Spleen (tissue), 11 donors: ENCODE results near the gene KIF18B. TPM values are rescaled to one million over a fixed set of nuclear protein-coding genes. Genes with fewer than 3 reads are reported as not detected.

Experiments
- DNase-seq: peaks from one replicate; pipeline ENCODE4 v3.0.0-alpha.2; 2020
- H3K27ac ChIP-seq, 8 donors: fragments of 200-600 bp; sonication (generic) in 7 of 8; 1 replicate in 4 of 8; 2 replicates in 4 of 8; pipeline versions ENCODE4 v1.5.0 to v1.8.0; 2016 to 2021; ENCODE audit warnings: inconsistent platforms in 4 of 8, mild to moderate bottlenecking in 4 of 8, moderate library complexity in 1 of 8
- H3K27me3 ChIP-seq, 7 donors: fragments of 200-600 bp; sonication (generic) in 6 of 7; replicated peaks in 1 of 7; 1 replicate in 4 of 7; 2 replicates in 3 of 7; pipeline versions ENCODE4 v1.5.0 to v1.8.0; 2016 to 2021; ENCODE audit warnings: inconsistent platforms in 3 of 7, mild to moderate bottlenecking in 1 of 7
- H3K36me3 ChIP-seq, 6 donors: fragments of 200-600 bp; sonication (generic) in 5 of 6; 1 replicate in 4 of 6; 2 replicates in 2 of 6; pipeline versions ENCODE4 v1.5.0 to v1.8.0; 2016 to 2021; ENCODE audit warnings: inconsistent platforms in 2 of 6
- H3K4me1 ChIP-seq, 6 donors: fragments of 200-600 bp; sonication (generic) in 5 of 6; 1 replicate in 3 of 6; 2 replicates in 3 of 6; pipeline versions ENCODE4 v1.5.0 to v1.8.0; 2016 to 2021; ENCODE audit warnings: inconsistent platforms in 3 of 6
- H3K4me3 ChIP-seq, 8 donors: fragments of 200-600 bp; sonication (generic) in 7 of 8; 1 replicate in 4 of 8; 2 replicates in 4 of 8; pipeline versions ENCODE4 v1.5.0 to v1.8.0; 2016 to 2021; ENCODE audit warnings: inconsistent platforms in 4 of 8, mild to moderate bottlenecking in 4 of 8, moderate library complexity in 2 of 8
- H3K9me3 ChIP-seq, 8 donors: fragments of 200-600 bp; sonication (generic) in 7 of 8; 1 replicate in 4 of 8; 2 replicates in 4 of 8; pipeline versions ENCODE4 v1.5.0 to v1.8.0; 2016 to 2021; ENCODE audit warnings: inconsistent platforms in 4 of 8
- CTCF ChIP-seq, 11 experiments: fragments of 200-600 bp in 7 of 11; fragments of 450-650 bp in 4 of 11; sonication (generic) in 4 of 11; IDR thresholded peaks in 8 of 11; conservative IDR thresholded peaks in 3 of 11; 1 replicate in 7 of 11; 2 replicates in 4 of 11; pipeline versions ENCODE4 v1.4.0 to v1.8.0; 2016 to 2021; ENCODE audit warnings: antibody characterized with exemption in 11 of 11, inconsistent platforms in 4 of 11, mild to moderate bottlenecking in 1 of 11
- POLR2A ChIP-seq, 3 donors: fragments of 450-650 bp; IDR thresholded peaks; one replicate each; pipeline ENCODE4 v1.5.1; 2017; ENCODE audit warnings: antibody characterized with exemption in 3 of 3, mild to moderate bottlenecking in 1 of 3
- POLR2AphosphoS5 ChIP-seq, 3 donors: sonication (generic); formaldehyde crosslinking; IDR thresholded peaks; one replicate each; pipeline ENCODE4 v1.5.1; 2017; ENCODE audit warnings: antibody characterized with exemption in 3 of 3
- WGBS, 5 donors: extraction: QIAGEN DNeasy Blood & Tissue Kit in 3 of 5; methylation state at CpG; one replicate each; pipeline versions ENCODE4 v1.1.5 to v1.1.7; 2013 to 2018; 5-methylcytosine and 5-hydroxymethylcytosine counted together
- intact Hi-C: fragments of 100-400 bp; cut with DNase I; formaldehyde crosslinking; loops from one replicate; pipeline ENCODE4 v1.15.0; 2023; ENCODE audit warnings: low total_unique reads
- microRNA-seq, 3 donors: library from miRNA; unstranded; fragments of <30 nt; microRNA quantifications; one replicate each; pipeline versions ENCODE4 to v1.1.0, GENCODE V29; 2019 to 2020
- polyA plus RNA-seq, 3 donors: library from polyadenylated mRNA; stranded (reverse); fragments of 200-250 nt; gene quantifications; one replicate each; pipeline ENCODE4 v1.2.1, GENCODE V29; 2013
- small RNA-seq, 4 donors: library from RNA; depleted of rRNA; stranded (forward); fragments of <200 nt; gene quantifications; one replicate each; pipeline ENCODE3, GENCODE V24; 2016
- total RNA-seq, 7 donors: library from RNA; depleted of rRNA in 3 of 7; stranded (reverse); fragments of >200 nt in 3 of 7; fragmentation: NEBNext Ultra II Directional in 4 of 7; extraction: Animal tissue kit (Norgen Biotek cat#: 25700) in 4 of 7; gene quantifications; one replicate each; pipeline versions ENCODE4 v1.1.0 to v1.2.1, GENCODE V29; 2016 to 2021
- donor health status: healthy with polysubstance abuse.
- donor health status: DM: no; HTN: no; CAD: no; lungs with moderate emphysema.
- donor health status: DM: no; HTN: no; CAD: no.
- donor health status: Bipolar disorder and iron deficiency.
- donor health status: healthy.
- donor health status: DM: no; HTN: no; CAD: no.
- donor health status: DM: yes; HTN: yes; CAD: no.

Gene KIF18B
- total and polyA plus RNA-seq, 10 donors: 0.26 to 5.8 (median 1.9) TPM

- Histone ChIP-seq H3K4me3 (no peak overlapping the region), H3K27ac (no peak overlapping the region), H3K36me3 (peaks cover 2 to 100% (median 90%) of the 10 kb centered on the region in 6 donors), H3K4me1 (no peaks in the 10 kb centered on the region), H3K9me3 (no peaks in the 10 kb centered on the region), H3K27me3 (no peaks in the 10 kb centered on the region)
- intact Hi-C loops: no loop called here
- no peak for TF ChIP-seq POLR2A (IDR thresholded peaks at IDR 0.05)
- TF ChIP-seq CTCF (IDR thresholded peaks at IDR 0.05 in 8 of 11, conservative IDR thresholded peaks at IDR 0.05 in 3 of 11): no peak
- no peak for TF ChIP-seq POLR2AphosphoS5 (IDR thresholded peaks at IDR 0.05)
- DNase-seq: no peak
- 89 to 96% (median 94%) methylated on average over 5 of the region's 5 CpGs for WGBS, 5 donors
These were observed 70.5 kb downstream of the KIF18B start for GRCh38 chr17:44877121-44877520.

- intact Hi-C loops: no loop called here
- 87 to 96% (median 93%) methylated on average over 6 of the region's 6 CpGs for WGBS, 5 donors
- DNase-seq: no peak
- no peaks in the 10 kb centered on the region for H3K27me3 ChIP-seq
- no peaks in the 10 kb centered on the region for H3K4me1 ChIP-seq
- no peak overlapping the region for H3K27ac ChIP-seq
- no peaks in the 10 kb centered on the region for H3K9me3 ChIP-seq
- H3K36me3 ChIP-seq: peaks cover 2 to 100% (median 91%) of the 10 kb centered on the region in 6 donors
- no peak overlapping the region for H3K4me3 ChIP-seq
- TF ChIP-seq POLR2A (IDR thresholded peaks at IDR 0.05) (no peak), CTCF (IDR thresholded peaks at IDR 0.05 in 8 of 11, conservative IDR thresholded peaks at IDR 0.05 in 3 of 11) (no peak), POLR2AphosphoS5 (IDR thresholded peaks at IDR 0.05) (no peak)
These were observed 71.8 kb downstream of the KIF18B start for GRCh38 chr17:44875761-44876160.

Small RNA genes lying within 50 kb of the gene (microRNA-seq; reads per million reads assigned to microRNA genes)
- gene MIR6783: 0 to 0.70 (median 0) reads per million in 3 donors

Small RNA genes lying within 50 kb of the gene (small RNA-seq; reads per million reads assigned to genes)
- gene AC015936.2: 0 reads per million in 4 donors
- gene CCDC103: 0 reads per million in 4 donors
- gene MIR6783: 0 reads per million in 4 donors
- gene RN7SL405P: 0 reads per million in 4 donors

Other genes starting within 250 kb of the KIF18B start
- 10 to 100 TPM in 1 of 7 donors, 1 to 10 TPM in 6; 4.3 to 11.2 (median 7.8) TPM for gene DBF4B, start 239.1 kb downstream of the KIF18B start, total RNA-seq
- 1 to 10 TPM; 2.0 to 4.7 (median 2.2) TPM for gene DBF4B, start 239.1 kb downstream of the KIF18B start, polyA plus RNA-seq
- gene ADAM11, start 188.8 kb downstream of the KIF18B start, total RNA-seq: under 1 TPM in 6 of 7 donors, not detected in 1; 0.10 to 0.79 (median 0.47) TPM
- under 1 TPM; 0.22 to 0.29 (median 0.26) TPM for gene ADAM11, start 188.8 kb downstream of the KIF18B start, polyA plus RNA-seq
- 1 to 10 TPM in 4 of 7 donors, under 1 TPM in 3; 0.43 to 1.8 (median 1.1) TPM for gene GJC1, start 117.5 kb downstream of the KIF18B start, total RNA-seq
- gene GJC1, start 117.5 kb downstream of the KIF18B start, polyA plus RNA-seq: under 1 TPM; 0.41 to 0.86 (median 0.80) TPM
- gene HIGD1B, start 99.9 kb downstream of the KIF18B start, total RNA-seq: not detected
- 1 to 10 TPM in 1 of 3 donors, under 1 TPM in 1, not detected in 1; 0.38 to 1.7 TPM for gene HIGD1B, start 99.9 kb downstream of the KIF18B start, polyA plus RNA-seq
- gene EFTUD2, start 48.3 kb downstream of the KIF18B start, total RNA-seq: 100 to 1,000 TPM in 6 of 7 donors, 10 to 100 TPM in 1; 77.4 to 140 (median 104) TPM
- gene EFTUD2, start 48.3 kb downstream of the KIF18B start, polyA plus RNA-seq: 10 to 100 TPM; 39.0 to 44.0 (median 43.6) TPM
- 1 to 10 TPM in 1 of 7 donors, under 1 TPM in 2, not detected in 4; 0.41 to 1.7 (median 0.54) TPM for gene GFAP, start 32.3 kb downstream of the KIF18B start, total RNA-seq
- gene GFAP, start 32.3 kb downstream of the KIF18B start, polyA plus RNA-seq: under 1 TPM in 2 of 3 donors, not detected in 1; 0.32 to 0.61 TPM
- gene C1QL1, start 20.5 kb upstream of the KIF18B start, total RNA-seq: under 1 TPM in 1 of 7 donors, not detected in 6; 0.20 TPM
- under 1 TPM in 1 of 3 donors, not detected in 2; 0.38 TPM for gene C1QL1, start 20.5 kb upstream of the KIF18B start, polyA plus RNA-seq
- gene DCAKD, start 103.9 kb upstream of the KIF18B start, total RNA-seq: 10 to 100 TPM; 16.0 to 23.7 (median 19.6) TPM
- gene DCAKD, start 103.9 kb upstream of the KIF18B start, polyA plus RNA-seq: 10 to 100 TPM in 2 of 3 donors, 1 to 10 TPM in 1; 7.2 to 10.9 (median 10.4) TPM
- 100 to 1,000 TPM in 2 of 7 donors, 10 to 100 TPM in 5; 49.7 to 108 (median 94.4) TPM for gene NMT1, start 113.5 kb upstream of the KIF18B start, total RNA-seq
- 10 to 100 TPM; 37.5 to 58.7 (median 37.7) TPM for gene NMT1, start 113.5 kb upstream of the KIF18B start, polyA plus RNA-seq
- 1 to 10 TPM; 2.8 to 9.9 (median 7.1) TPM for gene PLCD3, start 184.7 kb upstream of the KIF18B start, total RNA-seq
- 1 to 10 TPM; 1.5 to 3.5 (median 3.4) TPM for gene PLCD3, start 184.7 kb upstream of the KIF18B start, polyA plus RNA-seq
- 10 to 100 TPM; 14.1 to 24.6 (median 20.2) TPM for gene ACBD4, start 187.9 kb upstream of the KIF18B start, total RNA-seq
- 10 to 100 TPM; 22.8 to 32.8 (median 31.8) TPM for gene ACBD4, start 187.9 kb upstream of the KIF18B start, polyA plus RNA-seq
- gene HEXIM1, start 200.7 kb upstream of the KIF18B start, total RNA-seq: 10 to 100 TPM; 23.4 to 43.1 (median 27.8) TPM
- gene HEXIM1, start 200.7 kb upstream of the KIF18B start, polyA plus RNA-seq: 10 to 100 TPM; 12.9 to 26.7 (median 15.1) TPM
- 1 to 10 TPM; 4.0 to 9.4 (median 6.1) TPM for gene HEXIM2, start 214.1 kb upstream of the KIF18B start, total RNA-seq
- gene HEXIM2, start 214.1 kb upstream of the KIF18B start, polyA plus RNA-seq: 10 to 100 TPM in 1 of 3 donors, 1 to 10 TPM in 2; 8.7 to 10.4 (median 9.9) TPM